IMR-90 (cell line): ENCODE data around the gene FNDC3B.

Experiments
- BHLHE40 ChIP-seq: fragments of 150-350 bp; IDR thresholded peaks from 2 replicates; pipeline ENCODE4 v1.6.1; 2016; ENCODE audit warnings: mild to moderate bottlenecking, low read depth, low read length
- CEBPB ChIP-seq: IDR thresholded peaks from 2 replicates; pipeline ENCODE4 v1.6.1; 2012; ENCODE audit warnings: low read depth, low read length, improper control_type of control experiment
- CHD1 ChIP-seq: IDR thresholded peaks from 2 replicates; pipeline ENCODE4 v1.6.1; 2012; ENCODE audit warnings: low read depth, low read length, improper control_type of control experiment
- FOS ChIP-seq: fragments of 150-350 bp; IDR thresholded peaks from 2 replicates; pipeline ENCODE4 v1.6.1; 2016; ENCODE audit warnings: low read depth, low read length
- MAFK ChIP-seq: IDR thresholded peaks from 2 replicates; pipeline ENCODE4 v1.6.1; 2012; ENCODE audit warnings: low read depth, low read length, improper control_type of control experiment
- MAZ ChIP-seq: IDR thresholded peaks from 2 replicates; pipeline ENCODE4 v1.6.1; 2012; ENCODE audit warnings: low read depth, mild to moderate bottlenecking, low read length, improper control_type of control experiment, moderate library complexity, borderline replicate concordance
- MXI1 ChIP-seq: IDR thresholded peaks from 2 replicates; pipeline ENCODE4 v1.6.1; 2012; ENCODE audit warnings: low read depth, mild to moderate bottlenecking, low read length, moderate library complexity, borderline replicate concordance
- POLR2A ChIP-seq: IDR thresholded peaks from 2 replicates; pipeline ENCODE4 v1.6.1; 2012; ENCODE audit warnings: mild to moderate bottlenecking, low read depth, low read length
- RAD21 ChIP-seq: IDR thresholded peaks from 2 replicates; pipeline ENCODE4 v1.6.1; 2012; ENCODE audit warnings: low read length, improper control_type of control experiment
- RCOR1 ChIP-seq: IDR thresholded peaks from 2 replicates; pipeline ENCODE4 v1.6.1; 2012; ENCODE audit warnings: mild to moderate bottlenecking, low read length, improper control_type of control experiment; ENCODE audit not compliant: insufficient replicate concordance
- RFX5 ChIP-seq: IDR thresholded peaks from 2 replicates; pipeline ENCODE4 v1.8.0; 2012; ENCODE audit warnings: low read depth, mild to moderate bottlenecking, low read length, moderate library complexity
- TF ChIP-seq, protein P1 (sequence below): fragments of 150-350 bp; IDR thresholded peaks from 2 replicates; pipeline ENCODE4 v1.6.1; 2017; ENCODE audit warnings: mild to moderate bottlenecking, antibody characterized with exemption, low read length, low read depth
- TF ChIP-seq, protein P2 (sequence below): conservative IDR thresholded peaks from 2 replicates; pipeline ENCODE4 v1.5.1; 2012; ENCODE audit warnings: mild to moderate bottlenecking, low read depth, low read length, improper control_type of control experiment
- TF ChIP-seq, protein P3 (sequence below): fragments of 150-350 bp; IDR thresholded peaks from 2 replicates; pipeline ENCODE4 v1.6.1; 2016; ENCODE audit warnings: low read depth, mild to moderate bottlenecking, low read length, moderate library complexity, borderline replicate concordance

DNA sequence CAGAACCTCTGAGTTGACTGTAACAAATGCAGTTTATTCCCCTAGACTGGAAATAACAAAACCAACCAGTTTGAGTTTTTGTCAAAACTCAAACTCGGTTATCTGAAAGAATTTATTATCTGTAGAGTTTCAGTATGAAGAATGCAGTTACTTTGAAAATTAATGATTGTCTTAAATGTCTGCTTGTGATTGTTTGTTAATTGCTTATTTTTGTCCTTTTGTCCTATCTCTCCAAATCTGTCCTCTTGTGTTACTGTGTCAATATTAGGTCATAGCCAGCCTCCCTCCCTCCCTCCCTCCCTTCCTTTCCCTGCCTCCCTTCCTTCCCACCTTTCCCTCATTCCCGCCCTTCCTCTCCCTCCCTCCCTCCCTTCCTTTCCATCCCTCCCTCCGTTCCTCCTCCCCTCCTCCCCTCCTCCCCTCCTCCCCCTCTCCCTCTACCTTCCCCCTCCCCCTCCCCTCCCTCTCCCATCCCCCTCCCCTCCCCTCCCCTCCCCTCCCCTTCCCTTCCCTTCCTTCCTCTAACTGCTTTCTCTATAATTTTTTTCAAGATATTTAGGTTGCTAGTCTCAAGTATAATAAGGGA is 153.5 kb downstream of the FNDC3B start:
- TF ChIP-seq POLR2A (no peak), MAFK (no peak), RFX5 (no peak), MXI1 (no peak), MAZ (no peak), CEBPB (no peak), FOS (no peak), BHLHE40 (no peak), RAD21 (no peak), CHD1 (no peak), RCOR1 (no peak)
- TF ChIP-seq, protein P1, sequence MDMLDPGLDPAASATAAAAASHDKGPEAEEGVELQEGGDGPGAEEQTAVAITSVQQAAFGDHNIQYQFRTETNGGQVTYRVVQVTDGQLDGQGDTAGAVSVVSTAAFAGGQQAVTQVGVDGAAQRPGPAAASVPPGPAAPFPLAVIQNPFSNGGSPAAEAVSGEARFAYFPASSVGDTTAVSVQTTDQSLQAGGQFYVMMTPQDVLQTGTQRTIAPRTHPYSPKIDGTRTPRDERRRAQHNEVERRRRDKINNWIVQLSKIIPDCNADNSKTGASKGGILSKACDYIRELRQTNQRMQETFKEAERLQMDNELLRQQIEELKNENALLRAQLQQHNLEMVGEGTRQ: no peak
- TF ChIP-seq, protein P2, sequence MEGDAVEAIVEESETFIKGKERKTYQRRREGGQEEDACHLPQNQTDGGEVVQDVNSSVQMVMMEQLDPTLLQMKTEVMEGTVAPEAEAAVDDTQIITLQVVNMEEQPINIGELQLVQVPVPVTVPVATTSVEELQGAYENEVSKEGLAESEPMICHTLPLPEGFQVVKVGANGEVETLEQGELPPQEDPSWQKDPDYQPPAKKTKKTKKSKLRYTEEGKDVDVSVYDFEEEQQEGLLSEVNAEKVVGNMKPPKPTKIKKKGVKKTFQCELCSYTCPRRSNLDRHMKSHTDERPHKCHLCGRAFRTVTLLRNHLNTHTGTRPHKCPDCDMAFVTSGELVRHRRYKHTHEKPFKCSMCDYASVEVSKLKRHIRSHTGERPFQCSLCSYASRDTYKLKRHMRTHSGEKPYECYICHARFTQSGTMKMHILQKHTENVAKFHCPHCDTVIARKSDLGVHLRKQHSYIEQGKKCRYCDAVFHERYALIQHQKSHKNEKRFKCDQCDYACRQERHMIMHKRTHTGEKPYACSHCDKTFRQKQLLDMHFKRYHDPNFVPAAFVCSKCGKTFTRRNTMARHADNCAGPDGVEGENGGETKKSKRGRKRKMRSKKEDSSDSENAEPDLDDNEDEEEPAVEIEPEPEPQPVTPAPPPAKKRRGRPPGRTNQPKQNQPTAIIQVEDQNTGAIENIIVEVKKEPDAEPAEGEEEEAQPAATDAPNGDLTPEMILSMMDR: no peak
- TF ChIP-seq, protein P3, sequence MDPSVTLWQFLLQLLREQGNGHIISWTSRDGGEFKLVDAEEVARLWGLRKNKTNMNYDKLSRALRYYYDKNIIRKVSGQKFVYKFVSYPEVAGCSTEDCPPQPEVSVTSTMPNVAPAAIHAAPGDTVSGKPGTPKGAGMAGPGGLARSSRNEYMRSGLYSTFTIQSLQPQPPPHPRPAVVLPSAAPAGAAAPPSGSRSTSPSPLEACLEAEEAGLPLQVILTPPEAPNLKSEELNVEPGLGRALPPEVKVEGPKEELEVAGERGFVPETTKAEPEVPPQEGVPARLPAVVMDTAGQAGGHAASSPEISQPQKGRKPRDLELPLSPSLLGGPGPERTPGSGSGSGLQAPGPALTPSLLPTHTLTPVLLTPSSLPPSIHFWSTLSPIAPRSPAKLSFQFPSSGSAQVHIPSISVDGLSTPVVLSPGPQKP: no peak
